Measurements from ENCODE around the gene DUSP15.

GRCh38 chr20:31815408-31816188, 54.7 kb downstream of the DUSP15 start:
- TF ChIP-seq, protein P1, sequence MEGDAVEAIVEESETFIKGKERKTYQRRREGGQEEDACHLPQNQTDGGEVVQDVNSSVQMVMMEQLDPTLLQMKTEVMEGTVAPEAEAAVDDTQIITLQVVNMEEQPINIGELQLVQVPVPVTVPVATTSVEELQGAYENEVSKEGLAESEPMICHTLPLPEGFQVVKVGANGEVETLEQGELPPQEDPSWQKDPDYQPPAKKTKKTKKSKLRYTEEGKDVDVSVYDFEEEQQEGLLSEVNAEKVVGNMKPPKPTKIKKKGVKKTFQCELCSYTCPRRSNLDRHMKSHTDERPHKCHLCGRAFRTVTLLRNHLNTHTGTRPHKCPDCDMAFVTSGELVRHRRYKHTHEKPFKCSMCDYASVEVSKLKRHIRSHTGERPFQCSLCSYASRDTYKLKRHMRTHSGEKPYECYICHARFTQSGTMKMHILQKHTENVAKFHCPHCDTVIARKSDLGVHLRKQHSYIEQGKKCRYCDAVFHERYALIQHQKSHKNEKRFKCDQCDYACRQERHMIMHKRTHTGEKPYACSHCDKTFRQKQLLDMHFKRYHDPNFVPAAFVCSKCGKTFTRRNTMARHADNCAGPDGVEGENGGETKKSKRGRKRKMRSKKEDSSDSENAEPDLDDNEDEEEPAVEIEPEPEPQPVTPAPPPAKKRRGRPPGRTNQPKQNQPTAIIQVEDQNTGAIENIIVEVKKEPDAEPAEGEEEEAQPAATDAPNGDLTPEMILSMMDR (IDR thresholded peaks at IDR 0.05; ENCODE audit: low read length): no peak
- no peak for TF ChIP-seq EZH2 (IDR thresholded peaks at IDR 0.05; ENCODE audit: borderline replicate concordance, low read length)
